ENCODE measurements around the gene GSTA4.
"Not testable (repeated sequence)": the region's sequence is repeated elsewhere in the genome, so short reads cannot be mapped to it uniquely, and the experiment has no call there.

GRCh38 chr6:52961022-52961421 lies 34.1 kb downstream of the GSTA4 start:
- not testable (repeated sequence) for TF ChIP-seq POLR2AphosphoS5 (IDR thresholded peaks at IDR 0.05; ENCODE audit: low read depth, low read length); ZNF251 (CRISPR knock-in tag; IDR thresholded peaks at IDR 0.05)
